Measurements from ENCODE around the gene HTR1B.

Gene HTR1B

DNA sequence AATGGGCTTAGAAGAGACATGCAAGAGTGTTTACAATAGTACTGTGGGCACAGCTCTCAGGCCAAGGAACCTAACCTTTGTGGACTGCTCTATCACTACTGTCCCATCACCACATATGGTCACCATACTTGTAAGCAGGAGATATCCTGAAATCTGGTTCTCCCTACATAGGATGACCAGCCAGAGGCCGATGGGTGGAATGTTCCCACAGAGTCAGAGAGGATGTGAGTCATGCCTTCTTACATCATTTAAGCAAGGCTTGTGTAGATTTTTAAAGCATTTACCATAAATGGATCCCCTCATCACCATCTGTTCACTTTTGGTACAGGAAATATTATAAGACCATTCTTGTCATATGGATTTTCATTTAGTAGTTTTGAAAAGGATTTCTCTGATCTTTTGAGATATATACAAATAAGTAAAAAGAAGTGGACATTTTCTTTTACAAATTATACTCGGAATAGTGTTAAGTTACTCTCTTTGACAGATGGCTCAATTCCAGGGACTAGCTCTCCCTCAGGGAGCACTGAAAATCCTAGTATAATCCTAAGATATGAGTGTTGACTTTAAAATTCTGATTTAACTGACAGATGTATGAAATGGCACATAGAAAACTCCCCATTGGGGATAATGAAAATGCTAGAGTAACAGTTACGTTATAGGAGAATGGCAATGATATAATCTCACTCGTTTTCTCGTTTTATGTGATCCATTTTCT lies 6.6 kb downstream of the HTR1B start:
- no peak for DNase-seq

DNA sequence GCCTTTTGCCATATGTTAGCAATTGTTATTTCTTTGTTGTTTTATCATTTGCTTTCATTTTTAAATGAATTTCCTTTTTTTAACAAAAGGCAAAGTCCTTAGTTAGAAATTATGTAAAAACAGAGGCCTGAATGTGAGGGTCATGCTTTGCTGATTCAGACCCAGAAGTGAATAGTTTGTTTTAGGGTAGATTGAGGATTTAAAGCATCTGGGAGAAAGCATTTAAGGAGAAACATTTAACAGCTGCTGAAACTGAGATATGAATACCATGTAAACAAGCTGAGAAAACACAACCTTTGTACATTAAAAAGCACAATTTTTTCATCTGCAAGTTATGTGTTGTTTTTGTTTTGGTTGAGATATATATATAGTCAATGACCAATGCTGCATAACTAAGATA lies 8.0 kb downstream of the HTR1B start:
- DNase-seq, result no peak

DNA sequence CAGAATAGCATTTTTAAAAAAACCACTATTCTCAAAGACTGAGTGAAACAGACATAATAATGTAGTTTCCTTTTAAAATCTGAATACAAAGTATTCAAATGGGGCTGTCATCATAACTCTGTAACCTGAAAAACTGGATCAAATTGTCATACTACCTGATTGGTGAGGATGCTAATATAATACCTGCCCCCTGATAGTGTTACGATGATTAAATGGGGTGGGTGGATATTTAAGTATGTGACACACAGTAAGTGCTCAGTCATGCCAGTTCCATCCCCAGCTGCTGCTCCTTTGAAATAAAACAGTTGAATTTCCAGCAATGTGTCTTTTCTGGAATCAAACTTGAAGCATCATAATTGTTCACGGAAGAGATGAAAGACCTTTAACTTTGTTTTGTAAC lies 8.9 kb downstream of the HTR1B start:
- peak in 6 of 56 donors; percentile 5 to 60 (median 21) for DNase-seq

DNA sequence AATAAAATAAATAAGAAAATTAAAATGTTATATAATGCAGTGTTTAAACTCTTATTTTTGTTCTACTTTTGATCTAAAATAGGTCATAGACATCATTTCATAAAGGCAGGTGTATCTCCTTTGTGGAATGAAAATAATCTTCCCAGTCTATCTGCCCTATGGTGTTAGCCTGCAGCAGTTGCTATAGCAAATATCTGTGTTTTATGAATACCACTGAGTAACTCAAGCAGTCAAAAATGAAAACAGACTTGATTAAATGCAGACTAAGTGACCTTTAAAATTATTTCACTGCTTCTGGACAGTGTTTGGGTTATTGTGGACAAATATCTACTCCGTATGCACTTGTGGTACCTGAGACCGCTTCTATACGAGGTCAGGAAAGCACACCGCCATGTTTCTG lies 11.8 kb downstream of the HTR1B start:
- no peak for DNase-seq

DNA sequence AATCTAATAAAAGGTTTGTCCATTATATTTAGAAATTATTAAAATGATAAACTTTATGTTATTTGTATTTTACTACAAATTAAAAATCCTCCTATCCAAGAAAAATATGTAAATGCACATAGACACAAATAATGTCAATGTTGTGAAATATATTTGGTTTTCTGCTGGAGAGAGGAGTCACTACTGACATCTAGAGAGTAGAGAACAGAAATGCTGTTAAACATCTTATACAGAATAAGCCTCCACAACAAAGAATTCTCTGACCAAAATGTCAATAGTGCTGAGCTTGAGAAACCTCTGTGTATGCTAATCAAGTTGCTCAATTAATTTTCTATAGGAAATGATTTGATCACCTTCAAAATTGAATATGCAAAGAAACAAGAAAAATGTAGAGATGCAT lies 12.4 kb downstream of the HTR1B start:
- no peak for DNase-seq

DNA sequence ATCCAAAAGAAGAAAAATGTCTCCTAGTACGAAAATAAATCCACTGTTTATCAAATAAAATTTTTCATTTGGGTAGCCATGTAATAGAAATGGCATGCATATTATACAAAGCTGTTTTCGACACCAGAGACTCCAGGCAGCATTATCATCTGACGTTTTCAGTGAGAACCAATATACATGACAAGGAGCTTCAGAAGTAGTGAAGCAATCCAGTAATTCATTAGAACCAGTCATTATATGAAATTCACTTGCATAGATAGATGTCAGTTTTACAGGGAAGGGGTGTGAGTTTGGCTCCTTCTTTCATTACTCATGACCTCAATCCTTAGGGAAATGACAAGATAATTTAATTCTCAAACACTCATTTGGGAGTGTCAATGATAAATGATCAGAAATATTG lies 14.7 kb downstream of the HTR1B start:
- DNase-seq, result no peak

DNA sequence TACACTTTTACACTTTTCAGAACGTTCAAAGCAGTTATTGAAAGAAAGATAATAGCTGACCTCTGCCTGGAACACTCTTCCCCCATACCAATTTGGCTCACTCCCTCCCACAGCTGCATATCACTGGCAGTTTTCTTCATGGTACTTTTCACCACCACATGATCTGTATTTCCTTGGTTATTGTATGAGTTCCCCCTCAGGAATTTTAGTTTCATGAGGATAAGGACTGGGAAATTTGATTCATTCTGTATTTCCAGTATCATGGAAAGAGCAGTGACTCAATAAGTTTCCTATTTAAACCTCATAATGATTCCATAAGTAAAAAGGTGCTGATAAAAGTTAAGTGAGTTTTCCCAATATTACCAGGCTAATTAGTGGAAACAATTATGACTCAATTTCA lies 16.0 kb downstream of the HTR1B start:
- no peak for DNase-seq

DNA sequence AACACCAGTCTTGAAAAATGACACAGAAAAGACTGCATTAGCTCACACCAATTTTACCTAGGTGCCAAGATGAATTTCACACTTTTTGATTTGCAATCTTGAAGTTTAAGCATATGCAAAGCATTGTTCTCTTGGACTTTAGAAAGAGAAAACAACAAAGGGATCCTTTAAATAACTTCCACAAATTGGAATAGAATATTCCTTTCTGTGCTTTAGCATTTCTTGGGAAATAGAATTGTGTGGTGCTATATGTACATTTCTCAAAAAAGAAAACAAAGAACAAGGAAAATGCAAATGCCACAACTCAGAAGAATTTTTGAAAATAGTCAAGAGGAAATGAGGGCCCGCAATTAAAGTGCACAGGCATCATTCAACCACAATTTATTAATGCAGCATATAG lies 17.0 kb downstream of the HTR1B start:
- no peak for DNase-seq

DNA sequence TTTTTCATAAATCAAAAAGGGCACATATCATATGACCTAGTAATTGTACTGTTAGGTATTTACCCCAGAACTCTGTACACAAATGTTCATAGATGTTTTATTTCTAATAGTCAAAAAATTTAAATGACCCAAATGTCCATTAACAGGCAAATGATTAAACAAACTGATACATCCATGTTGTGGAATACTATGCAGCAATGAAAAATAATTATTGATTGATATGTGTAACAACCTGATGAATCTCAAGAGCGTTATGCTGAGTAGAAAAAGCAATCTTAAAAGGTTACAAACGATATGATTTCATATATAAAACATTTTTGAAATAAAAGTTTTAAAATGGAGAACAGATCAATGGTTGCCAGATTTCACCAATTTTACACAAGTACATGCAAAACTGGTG lies 18.1 kb downstream of the HTR1B start:
- DNase-seq, result no peak

DNA sequence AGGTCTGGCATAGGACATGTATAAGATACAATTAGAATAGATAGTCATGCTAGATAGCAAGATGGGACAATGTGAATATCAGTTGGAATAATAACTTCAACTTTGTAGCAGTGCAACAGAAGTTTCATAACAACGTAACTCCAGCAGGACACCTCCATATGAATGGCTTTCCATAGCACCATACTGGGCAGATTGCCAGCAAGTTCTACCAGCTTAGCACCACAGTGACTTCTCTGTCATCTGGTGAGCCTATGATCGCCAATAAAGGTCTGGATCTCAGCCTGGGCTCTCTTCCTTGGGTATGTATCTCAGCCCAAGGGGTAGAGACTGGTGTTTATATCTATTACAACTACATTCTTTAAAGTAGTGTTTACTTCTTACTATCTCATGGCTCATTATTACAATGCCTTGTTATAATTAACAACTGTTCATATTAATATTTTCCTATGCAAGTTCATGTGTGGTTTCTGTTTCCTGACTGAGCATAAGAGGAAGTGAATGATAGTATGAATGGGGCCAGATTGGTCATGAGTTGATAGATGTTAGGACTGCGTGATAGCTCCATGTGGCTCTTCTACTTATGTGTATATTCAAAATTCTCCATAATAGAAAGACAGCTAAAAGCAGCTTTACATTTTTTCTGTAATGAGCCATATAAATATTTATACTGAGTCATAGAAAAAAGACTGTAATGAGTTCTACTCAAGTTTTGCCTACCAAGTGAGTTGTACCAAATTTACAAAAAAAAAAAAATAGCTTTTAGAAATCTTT lies 22.9 kb downstream of the HTR1B start:
- DNase-seq, result no peak

DNA sequence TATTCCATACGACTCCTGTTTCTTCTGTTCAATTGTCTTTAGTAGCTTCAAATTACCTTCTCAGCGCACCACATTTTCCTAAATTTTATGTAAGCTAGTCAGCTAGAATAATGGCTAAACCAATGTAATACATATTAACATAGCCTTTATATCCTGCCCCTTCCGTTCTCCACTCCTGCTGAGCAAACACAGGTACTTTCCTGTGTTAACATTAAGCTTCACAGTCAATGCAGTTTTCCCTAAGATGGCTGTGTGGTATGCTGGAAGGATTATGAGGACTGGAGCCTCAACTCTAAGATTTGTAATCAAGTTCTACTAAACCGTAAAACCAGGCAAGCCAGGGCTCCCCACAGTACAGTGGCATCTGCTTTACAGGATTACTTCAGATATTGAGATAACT lies 29.4 kb downstream of the HTR1B start:
- no peak for DNase-seq

DNA sequence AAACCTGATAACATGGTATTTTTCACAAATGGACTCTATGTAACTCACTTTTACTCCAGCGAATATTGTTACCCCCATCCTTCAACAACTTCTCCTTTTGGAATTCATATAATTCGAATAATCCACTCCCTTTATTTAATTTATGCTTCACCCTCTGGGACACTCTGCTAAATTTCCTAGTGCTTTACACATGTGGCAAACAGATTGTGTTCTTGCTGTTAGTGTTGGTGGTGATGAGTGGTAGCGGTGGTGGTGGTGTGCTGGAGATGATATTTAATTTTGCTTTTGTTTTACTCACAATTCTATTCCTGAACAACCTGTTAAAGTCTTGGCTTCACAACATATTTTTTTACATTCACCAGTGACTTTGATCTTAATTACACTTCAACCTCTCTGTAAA lies 32.8 kb downstream of the HTR1B start:
- no peak for DNase-seq

DNA sequence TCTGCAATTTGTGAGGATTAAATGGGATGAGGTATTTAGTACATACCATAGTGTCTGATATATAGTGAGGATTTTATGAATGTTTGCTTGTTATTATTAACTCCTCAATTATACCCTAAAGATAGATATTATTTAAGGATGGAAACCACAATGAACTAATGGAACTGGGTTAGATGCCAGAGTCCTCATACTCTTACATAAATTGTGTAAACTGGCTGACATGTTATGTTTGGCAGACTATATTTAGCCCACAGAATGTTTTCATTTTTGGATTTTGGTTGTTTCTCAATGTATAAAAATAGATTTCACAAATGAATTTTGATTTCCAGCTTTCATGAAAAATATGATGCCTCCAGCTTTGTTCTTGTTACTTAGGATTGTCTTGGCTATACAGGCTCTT lies 37.6 kb downstream of the HTR1B start:
- no peak for DNase-seq

DNA sequence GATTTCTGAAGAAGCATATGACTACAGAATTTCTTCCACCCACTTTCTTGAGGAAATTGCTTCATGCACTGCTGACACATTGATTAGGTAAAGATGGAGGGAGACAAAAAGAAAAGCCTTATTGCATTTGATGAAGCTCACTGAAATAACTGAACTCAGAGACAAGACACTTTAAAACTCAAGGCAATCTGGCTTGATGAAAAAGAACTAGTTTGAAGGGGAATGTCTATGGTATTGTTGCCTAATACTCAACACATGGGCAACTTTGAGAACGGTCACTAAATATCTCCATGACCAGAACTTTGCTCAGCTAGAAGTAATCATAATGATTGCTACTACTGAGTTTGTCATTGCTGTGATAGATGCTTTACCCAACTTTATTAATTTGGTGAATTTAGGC lies 38.1 kb downstream of the HTR1B start:
- no peak for DNase-seq

DNA sequence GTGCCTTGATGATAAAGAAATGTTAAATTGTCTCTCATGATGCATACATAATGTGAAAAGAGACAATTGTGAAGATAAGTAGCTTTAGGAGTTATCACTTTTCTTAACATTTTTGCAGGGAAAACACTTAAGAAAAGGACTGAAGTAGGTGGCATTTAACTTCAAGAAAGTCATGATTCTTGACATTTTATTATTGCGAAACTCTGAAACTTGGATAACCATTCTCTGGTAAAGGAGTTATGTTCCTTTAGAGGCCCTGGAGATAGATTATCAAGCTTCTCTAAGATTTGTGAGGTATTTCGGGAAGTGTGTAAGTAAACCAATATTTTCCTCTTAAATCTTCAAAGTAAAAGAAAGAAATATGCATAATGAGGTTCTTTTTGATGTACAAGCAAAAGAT lies 38.5 kb downstream of the HTR1B start:
- DNase-seq, result no peak

DNA sequence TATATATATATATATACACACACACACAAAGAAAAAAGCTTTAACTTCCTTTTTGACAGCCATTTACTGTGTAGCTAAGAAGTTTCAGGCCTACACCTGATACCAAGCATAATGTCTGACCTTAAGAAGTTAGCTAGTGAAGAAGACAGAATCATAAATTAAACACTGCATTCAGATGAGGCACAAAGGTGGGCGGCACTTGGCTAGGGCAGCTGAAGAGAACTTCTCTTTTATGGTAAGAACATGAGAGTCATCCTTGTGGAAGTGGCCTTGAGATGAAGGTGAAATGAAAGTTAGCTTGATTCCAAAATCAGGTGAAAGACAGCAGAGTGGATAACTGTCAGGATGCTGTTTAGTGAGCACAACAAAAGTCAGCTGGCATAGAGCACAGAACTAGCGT lies 46.5 kb downstream of the HTR1B start:
- DNase-seq, result no peak

DNA sequence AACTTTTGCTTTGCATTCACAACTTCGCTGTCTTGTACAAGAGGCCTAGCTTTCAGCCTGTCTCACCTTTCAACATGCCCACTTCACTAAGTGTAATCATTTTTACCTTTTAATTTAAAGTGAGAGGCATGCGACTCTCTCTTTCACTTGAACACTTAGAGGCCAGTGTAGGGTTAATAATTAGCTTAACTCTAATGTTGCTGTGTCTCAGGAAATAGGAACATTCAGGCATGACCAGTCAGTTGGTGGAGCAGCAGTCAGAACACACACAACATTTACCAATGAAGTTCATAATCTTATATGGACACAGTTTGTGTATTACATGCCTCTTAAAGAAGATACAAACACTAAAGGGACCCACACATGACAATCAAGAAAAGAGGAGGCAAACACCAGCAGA lies 47.6 kb downstream of the HTR1B start:
- DNase-seq, result no peak

Measured in nucleus accumbens (tissue), 56 donors.